MCF 10A (cell line): ENCODE results near the gene CREBBP. TPM values are rescaled to one million over a fixed set of nuclear protein-coding genes. Genes with fewer than 3 reads are reported as not detected.
A peak's percentile ranks its signal among the peaks of the same experiment; 100 is the strongest.

Experiments
- BruUV-seq: library from RNA; stranded (reverse); fragments of 400-500 nt; replicated peaks from 2 replicates; lab custom pipeline; 2021; lab: Mats Ljungman, UMichigan
- CTCF ChIA-PET: fragments of 300-600 bp; sonication (Branson Sonifier 250); formaldehyde crosslinking; extraction: SDS; loops from one replicate; lab custom pipeline; 2021; ENCODE audit warnings: antibody characterized with exemption, inconsistent platforms; lab: Yijun Ruan, JAX
- POLR2A ChIA-PET: fragments of 300-600, 350-650 bp; sonication (Branson Sonifier 250); formaldehyde crosslinking; extraction: SDS; loops from one replicate; lab custom pipeline; 2020; ENCODE audit warnings: antibody characterized with exemption, inconsistent platforms; lab: Yijun Ruan, JAX
- DNase-seq: peaks from one replicate; pipeline ENCODE4 v3.0.0-alpha.2; 2018; ENCODE audit not compliant: unreplicated experiment
- H3K27ac Mint-ChIP-seq: one replicate; pipeline ENCODE4 v1.8.0; 2022; ENCODE audit warnings: mild to moderate bottlenecking, low read depth, mixed read lengths; ENCODE audit not compliant: unreplicated experiment
- H3K27me3 Mint-ChIP-seq: one replicate; pipeline ENCODE4 v1.8.0; 2022; ENCODE audit warnings: mixed read lengths; ENCODE audit not compliant: insufficient read depth, unreplicated experiment
- H3K36me3 Mint-ChIP-seq: one replicate; pipeline ENCODE4 v1.8.0; 2022; ENCODE audit warnings: mild to moderate bottlenecking, moderate library complexity, mixed read lengths; ENCODE audit not compliant: insufficient read depth, unreplicated experiment
- H3K4me1 Mint-ChIP-seq: one replicate; pipeline ENCODE4 v1.8.0; 2022; ENCODE audit warnings: mixed read lengths; ENCODE audit not compliant: insufficient read depth, unreplicated experiment
- H3K4me3 Mint-ChIP-seq: one replicate; pipeline ENCODE4 v1.8.0; 2022; ENCODE audit warnings: mild to moderate bottlenecking, moderate library complexity, mixed read lengths; ENCODE audit not compliant: unreplicated experiment
- H3K9me3 Mint-ChIP-seq: one replicate; pipeline ENCODE4 v1.8.0; 2022; ENCODE audit warnings: mixed read lengths; ENCODE audit not compliant: unreplicated experiment
- CTCF ChIP-seq: fragments of 200-600 bp; IDR thresholded peaks from one replicate; pipeline ENCODE4 v1.8.0; 2022; ENCODE audit warnings: antibody characterized with exemption, mild to moderate bottlenecking; ENCODE audit not compliant: unreplicated experiment
- intact Hi-C: fragments of 100-400 bp; cut with micrococcal nuclease; formaldehyde crosslinking; loops from 2 replicates; pipeline ENCODE4 v1.14.1; 2022
- total RNA-seq: library from RNA; stranded (reverse); gene quantifications from 2 replicates; pipeline ENCODE4 v1.2.3, GENCODE V29; 2022

CREBBP gene
- total RNA-seq, 1 experiment from 2014 or later, result 74.0 TPM

GRCh38 chr16:3856367-3857141 is 24.0 kb downstream of the CREBBP start:
- Mint-ChIP-seq H3K27ac (no peak overlapping the region), H3K4me3 (no peak overlapping the region), H3K9me3 (no peaks in the 10 kb centered on the region), H3K36me3 (peaks cover 15% of the 10 kb centered on the region), H3K27me3 (no peaks in the 10 kb centered on the region), H3K4me1 (peaks cover 40% of the 10 kb centered on the region)
- intact Hi-C loops, result no loop called here
- no peak for DNase-seq
- TF ChIP-seq CTCF, result no peak
- ChIA-PET CTCF (interaction anchor here (0.6 kb wide), 5 partner anchors 14 to 760 kb away, joined by 3 to 4 read pairs (median 3); no protein-coding TSS in a partner anchor), POLR2A (interaction anchor here (0.7 to 3.1 kb wide), 14 partner anchors 11 to 417 kb away, joined by 3 to 15 read pairs (median 4); partner anchors contain the start of gene TRAP1)
- BruUV-seq, result TSS peak; percentile 62

DNA sequence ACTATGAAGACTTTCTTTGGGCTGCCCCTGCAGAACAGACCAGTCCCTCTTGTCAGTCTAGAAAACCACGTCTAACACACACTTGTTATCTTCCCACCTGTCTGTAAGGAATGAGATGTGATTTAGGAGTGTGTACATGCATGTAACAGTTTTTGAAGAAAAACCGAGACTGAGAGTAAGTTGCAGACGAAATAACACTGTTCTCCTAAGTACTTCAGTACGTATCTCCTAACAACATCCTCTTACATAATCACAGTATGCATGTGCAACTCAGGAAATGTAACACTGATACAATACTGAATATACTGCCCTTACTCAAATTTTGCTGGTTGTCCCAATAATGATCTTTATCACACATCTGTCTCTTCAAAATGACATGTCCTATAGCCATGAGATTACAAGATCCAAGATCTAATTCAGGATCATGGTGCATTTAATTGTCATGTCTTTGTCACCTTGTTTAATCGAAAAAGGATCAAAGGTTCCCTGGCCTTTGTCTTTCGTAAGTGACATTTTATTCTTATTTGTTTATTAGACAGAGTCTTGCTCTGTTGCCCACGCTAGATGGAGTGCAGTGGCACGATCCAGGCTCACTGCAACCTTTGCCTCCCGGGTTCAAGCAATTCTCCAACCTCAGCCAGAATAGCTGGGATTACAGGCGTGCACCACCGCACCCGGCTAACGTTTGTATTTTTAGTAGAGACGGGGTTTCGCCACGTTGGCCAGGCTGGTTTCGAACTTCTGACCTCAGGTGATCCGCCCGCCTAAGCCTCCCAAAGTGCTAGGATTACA is 25.6 kb downstream of the CREBBP start:
- H3K27ac Mint-ChIP-seq, result no peak overlapping the region
- H3K27me3 Mint-ChIP-seq, result no peaks in the 10 kb centered on the region
- no peak for TF ChIP-seq CTCF
- no TSS peak for BruUV-seq
- CTCF ChIA-PET, result interaction anchor here (0.5 to 1.0 kb wide), 2 partner anchors 10 to 61 kb away, joined by 3 read pairs; no protein-coding TSS in a partner anchor
- H3K4me1 Mint-ChIP-seq, result peaks cover 40% of the 10 kb centered on the region
- no peaks in the 10 kb centered on the region for H3K9me3 Mint-ChIP-seq
- no peak overlapping the region for H3K4me3 Mint-ChIP-seq
- peaks cover 23% of the 10 kb centered on the region for H3K36me3 Mint-ChIP-seq
- intact Hi-C loops, result no loop called here
- DNase-seq, result no peak
- POLR2A ChIA-PET, result interaction anchor here (1.2 kb wide), 1 partner anchor 13 kb away, joined by 3 read pairs; no protein-coding TSS in a partner anchor

- intact Hi-C loops, result no loop called here
- CTCF ChIA-PET, result no interaction called here
- no peaks in the 10 kb centered on the region for H3K27me3 Mint-ChIP-seq
- no peak overlapping the region for H3K4me3 Mint-ChIP-seq
- no peak overlapping the region for H3K27ac Mint-ChIP-seq
- no peaks in the 10 kb centered on the region for H3K9me3 Mint-ChIP-seq
- BruUV-seq, result TSS peak; percentile 77
- TF ChIP-seq CTCF, result no peak
- peaks cover 20% of the 10 kb centered on the region for H3K4me1 Mint-ChIP-seq
- POLR2A ChIA-PET, result interaction anchor here (1.1 to 2.0 kb wide), 2 partner anchors 9 to 132 kb away, joined by 5 to 6 read pairs; no protein-coding TSS in a partner anchor
- peaks cover 43% of the 10 kb centered on the region for H3K36me3 Mint-ChIP-seq
- DNase-seq, result no peak
Measured at GRCh38 chr16:3850544-3850899, 30.0 kb downstream of the CREBBP start.
